Stimulated activated CD8-positive, alpha-beta memory T cell treated with anti-CD3 and anti-CD28 coated beads, Interleukin-7, amount 100 ng/mL, for 4 hours (primary cell): ENCODE results near the gene KANSL3.

Experiments used
- DNase-seq, 2 donors: peaks; one replicate each; pipeline ENCODE4 v3.0.0-alpha.2; 2020; ENCODE audit warnings: low read depth in 2 of 2

The KANSL3 gene

GRCh38 chr2:96604104-96604503, 34.0 kb downstream of the KANSL3 start:
- DNase-seq: no peak

GRCh38 chr2:96602330-96602823, 35.7 kb downstream of the KANSL3 start:
- no peak for DNase-seq

GRCh38 chr2:96601382-96602292, 36.5 kb downstream of the KANSL3 start:
- no peak for DNase-seq

- no peak for DNase-seq
Measured at GRCh38 chr2:96599941-96600340, 38.2 kb downstream of the KANSL3 start.

GRCh38 chr2:96596596-96596995, 41.5 kb downstream of the KANSL3 start:
- no peak for DNase-seq

- DNase-seq: no peak
Measured at GRCh38 chr2:96594691-96595152, 43.4 kb downstream of the KANSL3 start.

- DNase-seq: no peak
Measured at GRCh38 chr2:96594282-96594681, 43.8 kb downstream of the KANSL3 start.

- no peak for DNase-seq
Measured at GRCh38 chr2:96591494-96591893, 46.6 kb downstream of the KANSL3 start.

- no peak for DNase-seq
Measured at GRCh38 chr2:96591054-96591453, 47.1 kb downstream of the KANSL3 start.

GRCh38 chr2:96587843-96588242, 50.3 kb downstream of the KANSL3 start:
- no peak for DNase-seq

- DNase-seq: no peak
Measured at GRCh38 chr2:96584017-96584416, 54.1 kb downstream of the KANSL3 start.

GRCh38 chr2:96580771-96581170, 57.3 kb downstream of the KANSL3 start:
- no peak for DNase-seq

GRCh38 chr2:96579422-96579821, 58.7 kb downstream of the KANSL3 start:
- no peak for DNase-seq

- DNase-seq: no peak
Measured at GRCh38 chr2:96578731-96579130, 59.4 kb downstream of the KANSL3 start.

GRCh38 chr2:96577501-96577900, 60.6 kb downstream of the KANSL3 start:
- no peak for DNase-seq

GRCh38 chr2:96575785-96576456, 62.2 kb downstream of the KANSL3 start:
- DNase-seq: no peak

- no peak for DNase-seq
Measured at GRCh38 chr2:96574364-96574763, 63.7 kb downstream of the KANSL3 start.

- no peak for DNase-seq
Measured at GRCh38 chr2:96568094-96568493, 70.0 kb downstream of the KANSL3 start.

GRCh38 chr2:96565111-96565510, 73.0 kb downstream of the KANSL3 start:
- no peak for DNase-seq

GRCh38 chr2:96564563-96564962, 73.5 kb downstream of the KANSL3 start:
- no peak for DNase-seq

GRCh38 chr2:96564026-96564425, 74.1 kb downstream of the KANSL3 start:
- no peak for DNase-seq

- DNase-seq: no peak
Measured at GRCh38 chr2:96558485-96558884, 79.6 kb downstream of the KANSL3 start.

GRCh38 chr2:96558061-96558460, 80.1 kb downstream of the KANSL3 start:
- no peak for DNase-seq
